Measurements from ENCODE around the gene TGFB1. TPM values are rescaled to one million over a fixed set of nuclear protein-coding genes. Genes with fewer than 3 reads are reported as not detected.
A peak's percentile ranks its signal among the peaks of the same experiment; 100 is the strongest.

TGFB1 gene
- total RNA-seq, 1 donor, result 18.7 TPM

- DNase-seq (ENCODE audit: low read depth), result no peak
- TF ChIP-seq CTCF (IDR thresholded peaks at IDR 0.05; ENCODE audit: insufficient read depth, low read length), result no peak
- no peak overlapping the region for H3K4me3 ChIP-seq (ENCODE audit: low read depth, low read length)
Observed at GRCh38 chr19:41344162-41344561, 9.6 kb downstream of the TGFB1 start.

GRCh38 chr19:41341669-41342490, 11.8 kb downstream of the TGFB1 start:
- H3K4me3 ChIP-seq (ENCODE audit: low read depth, low read length), result no peak overlapping the region
- no peak for DNase-seq (ENCODE audit: low read depth)
- no peak for TF ChIP-seq CTCF (IDR thresholded peaks at IDR 0.05; ENCODE audit: insufficient read depth, low read length)

GRCh38 chr19:41339936-41340335, 13.8 kb downstream of the TGFB1 start:
- H3K4me3 ChIP-seq (ENCODE audit: low read depth, low read length), result no peak overlapping the region
- no peak for TF ChIP-seq CTCF (IDR thresholded peaks at IDR 0.05; ENCODE audit: insufficient read depth, low read length)
- DNase-seq (ENCODE audit: low read depth), result peak; percentile 66

GRCh38 chr19:41335467-41335866, 18.3 kb downstream of the TGFB1 start:
- no peak overlapping the region for H3K4me3 ChIP-seq (ENCODE audit: low read depth, low read length)
- no peak for DNase-seq (ENCODE audit: low read depth)
- TF ChIP-seq CTCF (IDR thresholded peaks at IDR 0.05; ENCODE audit: insufficient read depth, low read length), result no peak

GRCh38 chr19:41334793-41335192, 18.9 kb downstream of the TGFB1 start:
- TF ChIP-seq CTCF (IDR thresholded peaks at IDR 0.05; ENCODE audit: insufficient read depth, low read length), result no peak
- DNase-seq (ENCODE audit: low read depth), result no peak
- H3K4me3 ChIP-seq (ENCODE audit: low read depth, low read length), result no peak overlapping the region

- no peak overlapping the region for H3K4me3 ChIP-seq (ENCODE audit: low read depth, low read length)
- no peak for DNase-seq (ENCODE audit: low read depth)
- no peak for TF ChIP-seq CTCF (IDR thresholded peaks at IDR 0.05; ENCODE audit: insufficient read depth, low read length)
Observed at GRCh38 chr19:41332468-41332867, 21.3 kb downstream of the TGFB1 start.

GRCh38 chr19:41332000-41332399, 21.7 kb downstream of the TGFB1 start:
- H3K4me3 ChIP-seq (ENCODE audit: low read depth, low read length), result no peak overlapping the region
- no peak for TF ChIP-seq CTCF (IDR thresholded peaks at IDR 0.05; ENCODE audit: insufficient read depth, low read length)
- DNase-seq (ENCODE audit: low read depth), result no peak

All from fibroblast of the aortic adventitia (primary cell).